DOHH2 (cell line): ENCODE data around the gene ACSBG1.

ENCODE experiments used
- H3F3A ChIP-seq: fragments of 200-600 bp; sonication (generic), shearing (Covaris generic); 2 replicates; pipeline ENCODE4 v1.6.0; 2016; ENCODE audit warnings: antibody characterized with exemption, mild to moderate bottlenecking; ENCODE audit not compliant: control insufficient read depth, insufficient read depth
- H3K27ac ChIP-seq: fragments of 200-600 bp; sonication (generic); 2 replicates; pipeline ENCODE4 v1.5.1; 2014; ENCODE audit warnings: low read depth, mild to moderate bottlenecking, low read length, moderate library complexity
- H3K27me3 ChIP-seq: fragments of 200-600 bp; sonication (generic); 2 replicates; pipeline ENCODE4 v1.6.1; 2014; ENCODE audit warnings: mild to moderate bottlenecking, low read length, mixed read lengths; ENCODE audit not compliant: control insufficient read depth
- H3K36me3 ChIP-seq: fragments of 200-600 bp; sonication (generic); 2 replicates; pipeline ENCODE4 v1.6.1; 2014; ENCODE audit warnings: mild to moderate bottlenecking, low read length, moderate library complexity, mixed read lengths; ENCODE audit not compliant: control insufficient read depth
- H3K4me1 ChIP-seq: fragments of 200-600 bp; sonication (generic); 2 replicates; pipeline ENCODE4 v1.6.1; 2014; ENCODE audit warnings: mild to moderate bottlenecking, low read length, mixed read lengths; ENCODE audit not compliant: control insufficient read depth
- H3K4me2 ChIP-seq: fragments of 200-600 bp; sonication (generic); 2 replicates; pipeline ENCODE4 v1.6.0; 2014; ENCODE audit warnings: mild to moderate bottlenecking, low read length, moderate library complexity
- H3K4me3 ChIP-seq: fragments of 200-600 bp; sonication (generic); 2 replicates; pipeline ENCODE4 v1.5.1; 2014; ENCODE audit warnings: mild to moderate bottlenecking, low read length, mixed read lengths
- H3K79me2 ChIP-seq: fragments of 200-600 bp; sonication (generic); 2 replicates; pipeline ENCODE4 v1.6.1; 2014; ENCODE audit warnings: mild to moderate bottlenecking, low read length, mixed read lengths; ENCODE audit not compliant: control insufficient read depth
- H3K9me2 ChIP-seq: fragments of 200-600 bp; sonication (generic); replicated peaks from 2 replicates; pipeline ENCODE4 v1.6.1; 2014; ENCODE audit warnings: mild to moderate bottlenecking, low read length, mixed read lengths; ENCODE audit not compliant: control insufficient read depth
- H3K9me3 ChIP-seq: fragments of 200-600 bp; sonication (generic); 2 replicates; pipeline ENCODE4 v1.6.1; 2014; ENCODE audit warnings: antibody characterized with exemption, low read length, mixed read lengths; ENCODE audit not compliant: control insufficient read depth, insufficient read depth
- H4K20me1 ChIP-seq: fragments of 200-600 bp; sonication (generic); 2 replicates; pipeline ENCODE4 v1.6.0; 2014; ENCODE audit warnings: low read depth, mild to moderate bottlenecking, antibody characterized with exemption, low read length, moderate library complexity; ENCODE audit not compliant: control insufficient read depth, insufficient read depth
- EZH2phosphoT487 ChIP-seq: fragments of 200-600 bp; sonication (generic); IDR thresholded peaks from 2 replicates; pipeline ENCODE4 v1.6.1; 2017; ENCODE audit warnings: borderline replicate concordance, mild to moderate bottlenecking, antibody characterized with exemption, low read length, moderate library complexity, mixed read lengths
- TF ChIP-seq, protein P1 (sequence below): fragments of 200-600 bp; sonication (generic); IDR thresholded peaks from one replicate; pipeline ENCODE4 v1.5.1; 2014; ENCODE audit warnings: antibody characterized with exemption, mild to moderate bottlenecking, low read depth, low read length; ENCODE audit not compliant: poor library complexity, severe bottlenecking

The ACSBG1 gene

DNA sequence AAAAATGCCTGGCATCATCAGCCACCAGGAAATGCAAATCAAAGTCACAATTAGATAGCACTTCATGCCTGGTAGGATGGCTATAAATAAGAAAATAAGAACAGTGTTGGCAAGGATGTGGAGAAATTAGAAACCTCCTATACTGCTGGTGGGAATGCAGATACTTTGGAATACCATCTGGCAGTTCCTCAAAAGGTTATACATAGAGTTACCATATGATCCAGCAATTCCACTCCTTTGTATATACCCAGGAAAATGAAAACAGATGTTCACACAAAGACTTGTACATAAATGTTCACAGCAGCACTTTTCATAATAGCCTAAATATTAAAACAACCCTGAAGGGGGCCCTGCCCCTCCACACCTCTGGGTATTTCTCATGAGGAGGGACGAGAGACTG is 13.7 kb downstream of the ACSBG1 start:
- Histone ChIP-seq H4K20me1 (no peaks in the 10 kb centered on the region), H3K27ac (no peak overlapping the region), H3K4me2 (no peak overlapping the region), H3K36me3 (no peaks in the 10 kb centered on the region), H3K9me2 (no peaks in the 10 kb centered on the region), H3K27me3 (peaks cover 3% of the 10 kb centered on the region; the same call in 1 of the 2 replicates), H3K9me3 (no peaks in the 10 kb centered on the region), H3F3A (no peaks in the 10 kb centered on the region), H3K4me1 (no peaks in the 10 kb centered on the region), H3K4me3 (no peak overlapping the region), H3K79me2 (no peaks in the 10 kb centered on the region)
- TF ChIP-seq, protein P1, sequence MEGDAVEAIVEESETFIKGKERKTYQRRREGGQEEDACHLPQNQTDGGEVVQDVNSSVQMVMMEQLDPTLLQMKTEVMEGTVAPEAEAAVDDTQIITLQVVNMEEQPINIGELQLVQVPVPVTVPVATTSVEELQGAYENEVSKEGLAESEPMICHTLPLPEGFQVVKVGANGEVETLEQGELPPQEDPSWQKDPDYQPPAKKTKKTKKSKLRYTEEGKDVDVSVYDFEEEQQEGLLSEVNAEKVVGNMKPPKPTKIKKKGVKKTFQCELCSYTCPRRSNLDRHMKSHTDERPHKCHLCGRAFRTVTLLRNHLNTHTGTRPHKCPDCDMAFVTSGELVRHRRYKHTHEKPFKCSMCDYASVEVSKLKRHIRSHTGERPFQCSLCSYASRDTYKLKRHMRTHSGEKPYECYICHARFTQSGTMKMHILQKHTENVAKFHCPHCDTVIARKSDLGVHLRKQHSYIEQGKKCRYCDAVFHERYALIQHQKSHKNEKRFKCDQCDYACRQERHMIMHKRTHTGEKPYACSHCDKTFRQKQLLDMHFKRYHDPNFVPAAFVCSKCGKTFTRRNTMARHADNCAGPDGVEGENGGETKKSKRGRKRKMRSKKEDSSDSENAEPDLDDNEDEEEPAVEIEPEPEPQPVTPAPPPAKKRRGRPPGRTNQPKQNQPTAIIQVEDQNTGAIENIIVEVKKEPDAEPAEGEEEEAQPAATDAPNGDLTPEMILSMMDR = no peak
- TF ChIP-seq EZH2phosphoT487 = no peak

GRCh38 chr15:78216276-78217104 is 17.9 kb downstream of the ACSBG1 start:
- H4K20me1 ChIP-seq = no peaks in the 10 kb centered on the region
- H3K4me2 ChIP-seq = no peak overlapping the region
- no peaks in the 10 kb centered on the region for H3K9me3 ChIP-seq
- TF ChIP-seq, protein P1 = no peak
- TF ChIP-seq EZH2phosphoT487 = no peak
- no peaks in the 10 kb centered on the region for H3K9me2 ChIP-seq
- no peak overlapping the region for H3K4me3 ChIP-seq
- H3K4me1 ChIP-seq = no peaks in the 10 kb centered on the region
- H3F3A ChIP-seq = no peaks in the 10 kb centered on the region
- no peaks in the 10 kb centered on the region for H3K79me2 ChIP-seq
- no peaks in the 10 kb centered on the region for H3K36me3 ChIP-seq
- H3K27me3 ChIP-seq = peaks cover 4% of the 10 kb centered on the region; the same call in 1 of the 2 replicates
- no peak overlapping the region for H3K27ac ChIP-seq

- Histone ChIP-seq H3K27me3 (peaks cover 4% of the 10 kb centered on the region; the same call in 1 of the 2 replicates), H3K36me3 (no peaks in the 10 kb centered on the region), H3K9me2 (no peaks in the 10 kb centered on the region), H3K79me2 (no peaks in the 10 kb centered on the region), H3K9me3 (no peaks in the 10 kb centered on the region), H4K20me1 (no peaks in the 10 kb centered on the region), H3K27ac (no peak overlapping the region), H3K4me1 (no peaks in the 10 kb centered on the region), H3K4me3 (no peak overlapping the region), H3F3A (no peaks in the 10 kb centered on the region), H3K4me2 (no peak overlapping the region)
- TF ChIP-seq EZH2phosphoT487 = no peak
- TF ChIP-seq, protein P1 = no peak
Observed at GRCh38 chr15:78213956-78214355, 20.4 kb downstream of the ACSBG1 start.
